HEK293 (cell line): Measurements from ENCODE around the gene RAB11B.

Experiments
- EGR2 ChIP-seq: fragments of 450-650 bp; formaldehyde crosslinking; IDR thresholded peaks from 2 replicates; pipeline ENCODE4 v1.5.1; 2016; ENCODE audit warnings: low read depth, missing biosample characterization, missing genetic modification characterization
- GLI2 ChIP-seq: fragments of 450-650 bp; formaldehyde crosslinking; IDR thresholded peaks from 2 replicates; pipeline ENCODE4; 2017; ENCODE audit warnings: missing biosample characterization, missing genetic modification characterization, low read depth, borderline replicate concordance
- PRDM1 ChIP-seq: fragments of 450-650 bp; formaldehyde crosslinking; IDR thresholded peaks from 2 replicates; pipeline ENCODE4; 2016; ENCODE audit warnings: missing biosample characterization, missing genetic modification characterization
- RBAK ChIP-seq: fragments of 450-650 bp; formaldehyde crosslinking; IDR thresholded peaks from 2 replicates; pipeline ENCODE4 v1.5.1; 2016; ENCODE audit warnings: missing biosample characterization, missing genetic modification characterization
- SCRT1 ChIP-seq: fragments of 450-650 bp; formaldehyde crosslinking; IDR thresholded peaks from 2 replicates; pipeline ENCODE4 v1.5.1; 2016; ENCODE audit warnings: missing biosample characterization, missing genetic modification characterization, borderline replicate concordance
- SCRT2 ChIP-seq: fragments of 450-650 bp; formaldehyde crosslinking; IDR thresholded peaks from 2 replicates; pipeline ENCODE4 v1.5.1; 2016; ENCODE audit warnings: missing biosample characterization, missing genetic modification characterization
- ZNF10 ChIP-seq: fragments of 450-650 bp; formaldehyde crosslinking; IDR thresholded peaks from 2 replicates; pipeline ENCODE4 v1.5.1; 2017; ENCODE audit warnings: missing biosample characterization, missing genetic modification characterization
- ZNF112 ChIP-seq: fragments of 450-650 bp; formaldehyde crosslinking; IDR thresholded peaks from 2 replicates; pipeline ENCODE4 v1.5.0; 2017; ENCODE audit warnings: missing biosample characterization, missing genetic modification characterization
- ZNF114 ChIP-seq: fragments of 450-650 bp; formaldehyde crosslinking; IDR thresholded peaks from 2 replicates; pipeline ENCODE4 v1.5.0; 2017; ENCODE audit warnings: missing biosample characterization, missing genetic modification characterization
- ZNF155 ChIP-seq: fragments of 450-650 bp; formaldehyde crosslinking; IDR thresholded peaks from 2 replicates; pipeline ENCODE4 v1.5.1; 2016; ENCODE audit warnings: missing biosample characterization, missing genetic modification characterization
- ZNF2 ChIP-seq: fragments of 450-650 bp; formaldehyde crosslinking; IDR thresholded peaks from 2 replicates; pipeline ENCODE4 v1.5.1; 2016; ENCODE audit warnings: missing biosample characterization, missing genetic modification characterization
- ZNF335 ChIP-seq: fragments of 450-650 bp; formaldehyde crosslinking; conservative IDR thresholded peaks from 2 replicates; pipeline ENCODE4 v1.5.1; 2016; ENCODE audit warnings: missing biosample characterization, missing genetic modification characterization
- ZNF530 ChIP-seq: fragments of 450-650 bp; formaldehyde crosslinking; IDR thresholded peaks from 2 replicates; pipeline ENCODE4 v1.5.1; 2016; ENCODE audit warnings: low read depth, missing biosample characterization, missing genetic modification characterization
- ZNF549 ChIP-seq: fragments of 450-650 bp; IDR thresholded peaks from 2 replicates; pipeline ENCODE4 v1.5.1; 2018; ENCODE audit warnings: missing biosample characterization, missing genetic modification characterization, mild to moderate bottlenecking, inconsistent platforms, moderate library complexity
- ZNF558 ChIP-seq: fragments of 450-650 bp; formaldehyde crosslinking; IDR thresholded peaks from 2 replicates; pipeline ENCODE4 v1.5.1; 2016; ENCODE audit warnings: missing biosample characterization, missing genetic modification characterization
- ZNF639 ChIP-seq: fragments of 450-650 bp; formaldehyde crosslinking; IDR thresholded peaks from 2 replicates; pipeline ENCODE4 v1.5.1; 2016; ENCODE audit warnings: missing biosample characterization, missing genetic modification characterization
- ZNF768 ChIP-seq: fragments of 450-650 bp; formaldehyde crosslinking; IDR thresholded peaks from 2 replicates; pipeline ENCODE4 v1.5.1; 2018; ENCODE audit warnings: missing biosample characterization, mild to moderate bottlenecking, missing genetic modification characterization
- ZNF791 ChIP-seq: fragments of 450-650 bp; formaldehyde crosslinking; IDR thresholded peaks from 2 replicates; pipeline ENCODE4 v1.5.1; 2016; ENCODE audit warnings: missing biosample characterization, missing genetic modification characterization
- ZNF837 ChIP-seq: fragments of 450-650 bp; formaldehyde crosslinking; IDR thresholded peaks from 2 replicates; pipeline ENCODE4 v1.5.1; 2016; ENCODE audit warnings: missing biosample characterization, missing genetic modification characterization
- TF ChIP-seq, protein P1 (sequence below): fragments of 450-650 bp; formaldehyde crosslinking; IDR thresholded peaks from 2 replicates; pipeline ENCODE4 v1.5.1; 2016; ENCODE audit warnings: missing biosample characterization, missing genetic modification characterization
- TF ChIP-seq, protein P2 (sequence below): fragments of 450-650 bp; formaldehyde crosslinking; IDR thresholded peaks from 2 replicates; pipeline ENCODE4 v1.5.1; 2016; ENCODE audit warnings: missing biosample characterization, missing genetic modification characterization
- TF ChIP-seq, protein P3 (sequence below): fragments of 450-650 bp; formaldehyde crosslinking; IDR thresholded peaks from 2 replicates; pipeline ENCODE4 v1.5.1; 2017; ENCODE audit warnings: missing biosample characterization, missing genetic modification characterization
- TF ChIP-seq, protein P4 (sequence below): fragments of 450-650 bp; formaldehyde crosslinking; IDR thresholded peaks from 2 replicates; pipeline ENCODE4 v1.5.1; 2016; ENCODE audit warnings: missing biosample characterization, missing genetic modification characterization
- TF ChIP-seq, protein P5 (sequence below): fragments of 450-650 bp; formaldehyde crosslinking; IDR thresholded peaks from 2 replicates; pipeline ENCODE4 v1.5.1; 2016; ENCODE audit warnings: missing biosample characterization, missing genetic modification characterization

Gene RAB11B

DNA sequence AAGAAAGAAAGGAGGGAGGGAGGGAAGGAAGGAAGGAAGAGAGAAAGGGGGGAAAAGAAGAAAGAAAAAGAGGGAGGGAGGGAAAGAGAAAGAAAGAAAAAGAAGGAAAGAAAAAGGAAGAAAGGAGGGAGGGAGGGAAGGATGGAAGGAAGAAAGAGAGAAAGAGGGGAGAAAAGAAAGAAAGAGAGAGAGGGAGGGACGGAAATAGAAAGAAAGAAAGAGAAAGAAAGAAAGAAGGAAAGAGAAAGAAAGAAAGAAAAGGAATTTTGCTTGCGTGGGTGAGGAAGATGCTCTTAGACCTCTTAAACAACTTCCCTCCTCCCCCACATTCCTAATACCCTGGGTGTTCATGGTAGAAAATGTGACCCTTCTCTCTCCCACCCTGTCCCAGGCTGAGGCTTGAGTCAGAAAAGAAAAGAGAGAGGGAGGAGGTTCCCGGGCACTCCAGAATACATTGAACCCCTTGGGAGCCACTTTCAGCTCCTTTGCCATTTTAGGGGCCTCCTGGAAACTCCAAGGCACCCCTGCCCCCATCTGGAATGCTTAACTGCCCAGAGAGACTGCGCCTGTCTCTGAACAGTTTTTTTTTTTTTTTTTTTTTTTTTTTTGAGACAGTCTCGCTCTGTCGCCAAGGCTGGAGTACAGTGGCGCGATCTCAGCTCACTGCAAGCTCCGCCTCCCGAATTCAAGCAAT is 37.9 kb upstream of the RAB11B start (continued):
- TF ChIP-seq PRDM1 (tag by site-specific recombination) (peak; percentile 98), ZNF837 (tag by site-specific recombination) (no peak), ZNF639 (tag by site-specific recombination) (0 out of 2 replicates have a peak, but pooled peaks have one; percentile 30), ZNF558 (tag by site-specific recombination) (no peak), ZNF791 (tag by site-specific recombination) (no peak), ZNF10 (tag by site-specific recombination) (no peak), ZNF530 (tag by site-specific recombination) (no peak), SCRT1 (no peak), RBAK (tag by site-specific recombination) (no peak), ZNF155 (tag by site-specific recombination) (no peak), EGR2 (tag by site-specific recombination) (peak; percentile 55; the same call in 1 of the 2 replicates), GLI2 (no peak), ZNF112 (tag by site-specific recombination) (no peak), ZNF114 (tag by site-specific recombination) (no peak), ZNF2 (tag by site-specific recombination) (0 out of 2 replicates have a peak, but pooled peaks have one; percentile 41), ZNF335 (tag by site-specific recombination) (0 out of 2 replicates have a peak, but pooled peaks have one; percentile 58), ZNF768 (tag by site-specific recombination) (no peak), ZNF549 (tag by site-specific recombination) (no peak), SCRT2 (tag by site-specific recombination) (no peak)
- TF ChIP-seq, protein P1, sequence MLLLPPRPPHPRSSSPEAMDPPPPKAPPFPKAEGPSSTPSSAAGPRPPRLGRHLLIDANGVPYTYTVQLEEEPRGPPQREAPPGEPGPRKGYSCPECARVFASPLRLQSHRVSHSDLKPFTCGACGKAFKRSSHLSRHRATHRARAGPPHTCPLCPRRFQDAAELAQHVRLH (tag by site-specific recombination), result no peak
- TF ChIP-seq, protein P2, sequence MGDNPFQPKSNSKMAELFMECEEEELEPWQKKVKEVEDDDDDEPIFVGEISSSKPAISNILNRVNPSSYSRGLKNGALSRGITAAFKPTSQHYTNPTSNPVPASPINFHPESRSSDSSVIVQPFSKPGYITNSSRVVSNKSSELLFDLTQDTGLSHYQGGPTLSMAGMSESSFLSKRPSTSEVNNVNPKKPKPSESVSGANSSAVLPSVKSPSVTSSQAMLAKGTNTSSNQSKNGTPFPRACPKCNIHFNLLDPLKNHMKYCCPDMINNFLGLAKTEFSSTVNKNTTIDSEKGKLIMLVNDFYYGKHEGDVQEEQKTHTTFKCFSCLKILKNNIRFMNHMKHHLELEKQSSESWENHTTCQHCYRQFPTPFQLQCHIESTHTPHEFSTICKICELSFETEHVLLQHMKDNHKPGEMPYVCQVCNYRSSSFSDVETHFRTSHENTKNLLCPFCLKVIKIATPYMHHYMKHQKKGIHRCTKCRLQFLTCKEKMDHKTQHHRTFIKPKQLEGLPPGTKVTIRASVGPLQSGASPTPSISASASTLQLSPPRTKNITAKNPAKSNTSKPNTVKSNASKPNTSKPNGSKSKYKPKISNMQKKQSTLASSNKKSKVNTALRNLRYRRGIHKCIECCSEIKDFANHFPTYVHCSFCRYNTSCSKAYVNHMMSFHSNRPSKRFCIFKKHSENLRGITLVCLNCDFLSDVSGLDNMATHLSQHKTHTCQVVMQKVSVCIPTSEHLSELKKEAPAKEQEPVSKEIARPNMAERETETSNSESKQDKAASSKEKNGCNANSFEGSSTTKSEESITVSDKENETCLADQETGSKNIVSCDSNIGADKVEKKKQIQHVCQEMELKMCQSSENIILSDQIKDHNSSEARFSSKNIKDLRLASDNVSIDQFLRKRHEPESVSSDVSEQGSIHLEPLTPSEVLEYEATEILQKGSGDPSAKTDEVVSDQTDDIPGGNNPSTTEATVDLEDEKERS (tag by site-specific recombination), result no peak
- TF ChIP-seq, protein P3, sequence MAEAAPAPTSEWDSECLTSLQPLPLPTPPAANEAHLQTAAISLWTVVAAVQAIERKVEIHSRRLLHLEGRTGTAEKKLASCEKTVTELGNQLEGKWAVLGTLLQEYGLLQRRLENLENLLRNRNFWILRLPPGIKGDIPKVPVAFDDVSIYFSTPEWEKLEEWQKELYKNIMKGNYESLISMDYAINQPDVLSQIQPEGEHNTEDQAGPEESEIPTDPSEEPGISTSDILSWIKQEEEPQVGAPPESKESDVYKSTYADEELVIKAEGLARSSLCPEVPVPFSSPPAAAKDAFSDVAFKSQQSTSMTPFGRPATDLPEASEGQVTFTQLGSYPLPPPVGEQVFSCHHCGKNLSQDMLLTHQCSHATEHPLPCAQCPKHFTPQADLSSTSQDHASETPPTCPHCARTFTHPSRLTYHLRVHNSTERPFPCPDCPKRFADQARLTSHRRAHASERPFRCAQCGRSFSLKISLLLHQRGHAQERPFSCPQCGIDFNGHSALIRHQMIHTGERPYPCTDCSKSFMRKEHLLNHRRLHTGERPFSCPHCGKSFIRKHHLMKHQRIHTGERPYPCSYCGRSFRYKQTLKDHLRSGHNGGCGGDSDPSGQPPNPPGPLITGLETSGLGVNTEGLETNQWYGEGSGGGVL (tag by site-specific recombination), result 0 out of 2 replicates have a peak, but pooled peaks have one; percentile 23
- TF ChIP-seq, protein P4, sequence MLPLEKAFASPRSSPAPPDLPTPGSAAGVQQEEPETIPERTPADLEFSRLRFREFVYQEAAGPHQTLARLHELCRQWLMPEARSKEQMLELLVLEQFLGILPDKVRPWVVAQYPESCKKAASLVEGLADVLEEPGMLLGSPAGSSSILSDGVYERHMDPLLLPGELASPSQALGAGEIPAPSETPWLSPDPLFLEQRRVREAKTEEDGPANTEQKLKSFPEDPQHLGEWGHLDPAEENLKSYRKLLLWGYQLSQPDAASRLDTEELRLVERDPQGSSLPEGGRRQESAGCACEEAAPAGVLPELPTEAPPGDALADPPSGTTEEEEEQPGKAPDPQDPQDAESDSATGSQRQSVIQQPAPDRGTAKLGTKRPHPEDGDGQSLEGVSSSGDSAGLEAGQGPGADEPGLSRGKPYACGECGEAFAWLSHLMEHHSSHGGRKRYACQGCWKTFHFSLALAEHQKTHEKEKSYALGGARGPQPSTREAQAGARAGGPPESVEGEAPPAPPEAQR, result no peak
- TF ChIP-seq, protein P5, sequence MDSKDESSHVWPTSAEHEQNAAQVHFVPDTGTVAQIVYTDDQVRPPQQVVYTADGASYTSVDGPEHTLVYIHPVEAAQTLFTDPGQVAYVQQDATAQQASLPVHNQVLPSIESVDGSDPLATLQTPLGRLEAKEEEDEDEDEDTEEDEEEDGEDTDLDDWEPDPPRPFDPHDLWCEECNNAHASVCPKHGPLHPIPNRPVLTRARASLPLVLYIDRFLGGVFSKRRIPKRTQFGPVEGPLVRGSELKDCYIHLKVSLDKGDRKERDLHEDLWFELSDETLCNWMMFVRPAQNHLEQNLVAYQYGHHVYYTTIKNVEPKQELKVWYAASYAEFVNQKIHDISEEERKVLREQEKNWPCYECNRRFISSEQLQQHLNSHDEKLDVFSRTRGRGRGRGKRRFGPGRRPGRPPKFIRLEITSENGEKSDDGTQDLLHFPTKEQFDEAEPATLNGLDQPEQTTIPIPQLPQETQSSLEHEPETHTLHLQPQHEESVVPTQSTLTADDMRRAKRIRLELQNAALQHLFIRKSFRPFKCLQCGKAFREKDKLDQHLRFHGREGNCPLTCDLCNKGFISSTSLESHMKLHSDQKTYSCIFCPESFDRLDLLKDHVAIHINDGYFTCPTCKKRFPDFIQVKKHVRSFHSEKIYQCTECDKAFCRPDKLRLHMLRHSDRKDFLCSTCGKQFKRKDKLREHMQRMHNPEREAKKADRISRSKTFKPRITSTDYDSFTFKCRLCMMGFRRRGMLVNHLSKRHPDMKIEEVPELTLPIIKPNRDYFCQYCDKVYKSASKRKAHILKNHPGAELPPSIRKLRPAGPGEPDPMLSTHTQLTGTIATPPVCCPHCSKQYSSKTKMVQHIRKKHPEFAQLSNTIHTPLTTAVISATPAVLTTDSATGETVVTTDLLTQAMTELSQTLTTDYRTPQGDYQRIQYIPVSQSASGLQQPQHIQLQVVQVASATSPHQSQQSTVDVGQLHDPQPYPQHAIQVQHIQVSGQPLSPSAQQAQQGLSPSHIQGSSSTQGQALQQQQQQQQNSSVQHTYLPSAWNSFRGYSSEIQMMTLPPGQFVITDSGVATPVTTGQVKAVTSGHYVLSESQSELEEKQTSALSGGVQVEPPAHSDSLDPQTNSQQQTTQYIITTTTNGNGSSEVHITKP (tag by site-specific recombination), result peak; percentile 49; the same call in 1 of the 2 replicates
